NOMO-1 treated with DMSO at 0.1 percent for 48 hours (cell line): ENCODE data around the gene MAGEC3.

Source experiments
- DNase-seq: peaks from one replicate; lab custom pipeline; 2025; ENCODE audit not compliant: unreplicated experiment; lab: John Stamatoyannopoulos, UW

MAGEC3 gene

DNA sequence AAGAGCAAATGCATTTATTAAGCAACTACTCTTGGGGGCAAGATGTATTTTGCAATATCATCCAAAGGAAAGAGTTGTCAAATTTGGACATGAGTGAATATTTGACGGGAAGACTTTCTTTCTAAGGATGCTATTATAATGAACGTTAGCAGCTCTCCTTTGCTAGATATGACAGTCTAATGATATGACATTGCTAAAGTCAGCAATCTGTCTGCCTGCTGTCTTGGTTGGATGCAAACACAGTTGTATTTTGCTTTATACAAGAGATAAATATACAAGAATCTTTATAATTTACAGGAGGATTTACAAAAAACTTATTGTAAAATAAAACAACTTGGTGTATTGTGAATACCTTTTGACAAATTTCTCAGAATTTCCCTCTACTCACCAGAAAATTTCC, 103.1 kb downstream of the MAGEC3 start:
- DNase-seq = no peak

DNA sequence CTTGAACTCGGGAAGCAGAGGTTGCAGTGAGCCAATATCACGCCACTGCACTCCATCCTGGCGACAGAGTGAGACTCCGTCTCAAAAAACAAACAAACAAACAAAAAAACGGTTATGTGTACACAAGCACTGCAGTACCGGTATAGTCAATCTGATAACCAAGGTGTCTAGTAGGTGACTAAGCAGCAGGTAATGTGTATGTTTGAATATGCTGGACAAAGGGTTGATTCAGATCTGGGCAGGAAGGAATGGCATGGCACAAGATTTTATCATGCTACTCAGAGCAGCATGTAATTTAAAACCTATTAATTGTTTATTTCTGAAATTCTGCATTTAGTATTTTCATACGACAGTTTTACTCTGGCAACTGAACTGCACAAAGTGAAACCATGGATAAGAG, 107.3 kb downstream of the MAGEC3 start:
- no peak for DNase-seq

DNA sequence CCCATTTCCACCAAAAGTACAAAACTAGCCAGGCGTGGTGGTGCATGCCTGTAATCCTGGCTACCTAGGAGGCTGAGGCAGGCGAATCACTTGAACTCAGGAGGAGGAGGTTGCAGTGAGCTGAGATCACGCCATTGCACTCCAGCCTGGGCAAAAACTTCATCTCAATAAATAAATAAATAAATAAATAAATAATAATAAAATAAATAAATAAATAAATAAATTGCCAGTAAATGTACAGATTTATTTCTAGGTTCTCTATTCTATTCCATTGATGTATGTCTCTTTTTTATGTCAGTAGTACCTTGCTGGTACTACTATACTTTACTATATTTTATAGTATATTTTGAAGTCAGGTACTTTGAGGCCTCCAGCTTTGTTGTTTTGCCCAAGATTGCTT, 109.2 kb downstream of the MAGEC3 start:
- DNase-seq = no peak
